Liver (tissue), 3 donors: ENCODE results near the gene ZNF555.

Experiments used
- RAD21 ChIP-seq, 2 donors: IDR thresholded peaks; 2 replicates each; pipeline ENCODE4 v1.6.1; 2016; ENCODE audit warnings: antibody characterized with exemption in 2 of 2, mild to moderate bottlenecking in 2 of 2
- REST ChIP-seq: IDR thresholded peaks from 2 replicates; pipeline ENCODE4 v1.6.1; 2016; ENCODE audit warnings: antibody characterized with exemption, mild to moderate bottlenecking
- YY1 ChIP-seq: IDR thresholded peaks from 2 replicates; pipeline ENCODE4 v1.6.1; 2016; ENCODE audit warnings: antibody characterized with exemption, mild to moderate bottlenecking
- TF ChIP-seq, protein P1 (sequence below): fragments of 150-350 bp; IDR thresholded peaks from 2 replicates; pipeline ENCODE4 v1.5.1; 2017; ENCODE audit warnings: improper control_type of control experiment, low read depth, low read length; ENCODE audit not compliant: missing input control
- donor health status: healthy.
- donor health status: healthy.

GRCh38 chr19:2896694-2897093 is 55.4 kb downstream of the ZNF555 start:
- TF ChIP-seq, protein P1, sequence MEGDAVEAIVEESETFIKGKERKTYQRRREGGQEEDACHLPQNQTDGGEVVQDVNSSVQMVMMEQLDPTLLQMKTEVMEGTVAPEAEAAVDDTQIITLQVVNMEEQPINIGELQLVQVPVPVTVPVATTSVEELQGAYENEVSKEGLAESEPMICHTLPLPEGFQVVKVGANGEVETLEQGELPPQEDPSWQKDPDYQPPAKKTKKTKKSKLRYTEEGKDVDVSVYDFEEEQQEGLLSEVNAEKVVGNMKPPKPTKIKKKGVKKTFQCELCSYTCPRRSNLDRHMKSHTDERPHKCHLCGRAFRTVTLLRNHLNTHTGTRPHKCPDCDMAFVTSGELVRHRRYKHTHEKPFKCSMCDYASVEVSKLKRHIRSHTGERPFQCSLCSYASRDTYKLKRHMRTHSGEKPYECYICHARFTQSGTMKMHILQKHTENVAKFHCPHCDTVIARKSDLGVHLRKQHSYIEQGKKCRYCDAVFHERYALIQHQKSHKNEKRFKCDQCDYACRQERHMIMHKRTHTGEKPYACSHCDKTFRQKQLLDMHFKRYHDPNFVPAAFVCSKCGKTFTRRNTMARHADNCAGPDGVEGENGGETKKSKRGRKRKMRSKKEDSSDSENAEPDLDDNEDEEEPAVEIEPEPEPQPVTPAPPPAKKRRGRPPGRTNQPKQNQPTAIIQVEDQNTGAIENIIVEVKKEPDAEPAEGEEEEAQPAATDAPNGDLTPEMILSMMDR, result no peak
- TF ChIP-seq RAD21 (IDR thresholded peaks at IDR 0.05) (no peak), REST (no peak), YY1 (no peak)
